ENCODE measurements around the gene TPP1.

The TPP1 gene

DNA sequence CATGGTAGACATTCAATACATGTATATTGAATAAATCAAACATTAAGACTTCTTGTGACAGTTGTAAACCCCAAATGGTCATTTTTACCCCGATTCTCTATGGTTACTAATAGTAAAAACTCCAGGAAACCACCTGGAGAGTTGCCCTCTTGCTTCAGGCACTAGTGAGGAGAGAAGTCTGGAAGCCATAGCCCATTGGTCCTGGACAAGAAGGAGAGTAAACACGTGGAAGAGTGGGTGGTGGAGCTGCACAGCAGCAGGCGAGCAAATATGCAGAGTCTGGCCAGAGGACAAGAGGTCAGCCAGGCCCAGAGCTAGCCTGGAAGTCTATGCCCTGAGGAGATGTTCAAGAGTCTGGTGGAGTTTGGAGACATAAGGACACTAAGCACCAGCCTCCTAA, 18.6 kb upstream of the TPP1 start:
- Histone ChIP-seq H3K27me3 (replicated peaks; ENCODE audit: insufficient read depth, low read length) (no peaks in the 10 kb centered on the region), H3K27ac (ENCODE audit: low read length) (no peak overlapping the region), H3K4me1 (ENCODE audit: low read length) (no peaks in the 10 kb centered on the region), H3K9me2 (replicated peaks; ENCODE audit: insufficient read depth, low read length) (no peaks in the 10 kb centered on the region), H3K4me3 (ENCODE audit: low read length) (no peak overlapping the region), H2AFZ (ENCODE audit: low read length) (no peak overlapping the region), H3K9me3 (replicated peaks; ENCODE audit: insufficient read depth, low read length) (no peaks in the 10 kb centered on the region), H4K20me1 (ENCODE audit: insufficient read depth, low read length) (no peaks in the 10 kb centered on the region), H3K36me3 (replicated peaks; ENCODE audit: insufficient read depth, low read length) (no peaks in the 10 kb centered on the region), H3K4me2 (ENCODE audit: low read depth, low read length) (no peak overlapping the region), H3K79me2 (ENCODE audit: low read length) (no peaks in the 10 kb centered on the region), H3K9ac (ENCODE audit: low read length) (no peak overlapping the region), H3F3A (ENCODE audit: insufficient read depth, low read length) (no peaks in the 10 kb centered on the region)
- TF ChIP-seq EZH2 (optimal IDR thresholded peaks at IDR 0.05; ENCODE audit: low read depth, low read length), result no peak
- TF ChIP-seq CTCF (IDR thresholded peaks at IDR 0.05; ENCODE audit: low read length), result no peak
- no peak for TF ChIP-seq EZH2phosphoT487 (IDR thresholded peaks at IDR 0.05; ENCODE audit: low read length)
- DNase-seq, result no peak

DNA sequence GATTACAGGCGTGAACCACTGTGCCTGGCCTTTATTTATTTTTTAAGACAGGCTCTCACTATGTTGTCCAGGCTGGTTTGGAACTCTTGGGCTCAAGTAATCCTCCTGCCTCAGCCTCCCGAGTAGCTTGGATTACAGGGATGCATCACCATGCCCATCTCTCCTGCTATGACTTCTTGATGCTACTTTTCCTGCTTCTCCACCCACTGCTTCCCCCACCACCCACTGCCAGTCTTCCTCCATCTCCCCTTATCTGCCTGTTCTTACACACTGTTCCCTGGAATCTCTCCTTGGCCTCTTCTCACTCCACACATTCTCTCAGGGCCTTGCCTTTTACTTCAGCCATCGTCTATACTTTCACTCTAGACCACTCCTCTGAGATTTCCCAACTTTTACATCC, 17.3 kb upstream of the TPP1 start:
- no peaks in the 10 kb centered on the region for H4K20me1 ChIP-seq (ENCODE audit: insufficient read depth, low read length)
- no peak overlapping the region for H3K4me3 ChIP-seq (ENCODE audit: low read length)
- TF ChIP-seq EZH2 (optimal IDR thresholded peaks at IDR 0.05; ENCODE audit: low read depth, low read length) (no peak), CTCF (IDR thresholded peaks at IDR 0.05; ENCODE audit: low read length) (no peak), EZH2phosphoT487 (IDR thresholded peaks at IDR 0.05; ENCODE audit: low read length) (no peak)
- H3K36me3 ChIP-seq (replicated peaks; ENCODE audit: insufficient read depth, low read length), result no peaks in the 10 kb centered on the region
- DNase-seq, result no peak
- H3K4me2 ChIP-seq (ENCODE audit: low read depth, low read length), result no peak overlapping the region
- H3K79me2 ChIP-seq (ENCODE audit: low read length), result no peaks in the 10 kb centered on the region
- H3K27me3 ChIP-seq (replicated peaks; ENCODE audit: insufficient read depth, low read length), result no peaks in the 10 kb centered on the region
- no peaks in the 10 kb centered on the region for H3F3A ChIP-seq (ENCODE audit: insufficient read depth, low read length)
- H3K9me3 ChIP-seq (replicated peaks; ENCODE audit: insufficient read depth, low read length), result no peaks in the 10 kb centered on the region
- no peak overlapping the region for H2AFZ ChIP-seq (ENCODE audit: low read length)
- H3K9ac ChIP-seq (ENCODE audit: low read length), result no peak overlapping the region
- H3K4me1 ChIP-seq (ENCODE audit: low read length), result no peaks in the 10 kb centered on the region
- H3K9me2 ChIP-seq (replicated peaks; ENCODE audit: insufficient read depth, low read length), result no peaks in the 10 kb centered on the region
- H3K27ac ChIP-seq (ENCODE audit: low read length), result no peak overlapping the region

- no peak overlapping the region for H3K27ac ChIP-seq (ENCODE audit: low read length)
- H4K20me1 ChIP-seq (ENCODE audit: insufficient read depth, low read length), result no peaks in the 10 kb centered on the region
- H3F3A ChIP-seq (ENCODE audit: insufficient read depth, low read length), result no peaks in the 10 kb centered on the region
- H3K27me3 ChIP-seq (replicated peaks; ENCODE audit: insufficient read depth, low read length), result no peaks in the 10 kb centered on the region
- no peaks in the 10 kb centered on the region for H3K9me3 ChIP-seq (replicated peaks; ENCODE audit: insufficient read depth, low read length)
- TF ChIP-seq EZH2phosphoT487 (IDR thresholded peaks at IDR 0.05; ENCODE audit: low read length) (no peak), EZH2 (optimal IDR thresholded peaks at IDR 0.05; ENCODE audit: low read depth, low read length) (no peak)
- no peak overlapping the region for H2AFZ ChIP-seq (ENCODE audit: low read length)
- H3K4me1 ChIP-seq (ENCODE audit: low read length), result no peaks in the 10 kb centered on the region
- no peak overlapping the region for H3K4me2 ChIP-seq (ENCODE audit: low read depth, low read length)
- no peak overlapping the region for H3K4me3 ChIP-seq (ENCODE audit: low read length)
- no peaks in the 10 kb centered on the region for H3K36me3 ChIP-seq (replicated peaks; ENCODE audit: insufficient read depth, low read length)
- H3K79me2 ChIP-seq (ENCODE audit: low read length), result no peaks in the 10 kb centered on the region
- no peak for DNase-seq
- no peaks in the 10 kb centered on the region for H3K9me2 ChIP-seq (replicated peaks; ENCODE audit: insufficient read depth, low read length)
- H3K9ac ChIP-seq (ENCODE audit: low read length), result no peak overlapping the region
Measured at GRCh38 chr11:6635082-6635932, 16.1 kb upstream of the TPP1 start.

DNA sequence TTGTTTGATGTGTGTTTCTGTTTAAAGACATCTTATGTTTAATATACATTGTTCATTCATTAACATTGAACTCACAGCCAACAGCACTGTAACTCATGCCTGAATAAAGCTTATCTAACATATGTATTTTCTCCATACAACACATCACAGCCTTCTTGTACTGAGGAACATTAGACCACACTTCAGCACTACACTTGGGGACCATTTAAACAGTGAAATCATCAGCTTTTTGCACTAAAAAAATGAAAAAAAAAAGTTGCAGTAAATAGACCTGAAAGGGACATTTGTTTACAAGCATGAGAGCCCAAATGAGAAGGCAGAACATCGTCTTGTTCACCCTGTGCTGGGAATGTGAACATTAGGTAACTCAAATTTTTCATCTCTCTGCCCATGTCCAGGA, 15.3 kb upstream of the TPP1 start:
- H4K20me1 ChIP-seq (ENCODE audit: insufficient read depth, low read length), result no peaks in the 10 kb centered on the region
- H3K4me3 ChIP-seq (ENCODE audit: low read length), result no peak overlapping the region
- H3K9ac ChIP-seq (ENCODE audit: low read length), result no peak overlapping the region

More for the DNA sequence above, 15.3 kb upstream of the TPP1 start:
- TF ChIP-seq EZH2 (optimal IDR thresholded peaks at IDR 0.05; ENCODE audit: low read depth, low read length) (no peak), EZH2phosphoT487 (IDR thresholded peaks at IDR 0.05; ENCODE audit: low read length) (no peak), CTCF (IDR thresholded peaks at IDR 0.05; ENCODE audit: low read length) (no peak)
- Histone ChIP-seq H3K9me2 (replicated peaks; ENCODE audit: insufficient read depth, low read length) (no peaks in the 10 kb centered on the region), H3K4me2 (ENCODE audit: low read depth, low read length) (no peak overlapping the region), H3K9me3 (replicated peaks; ENCODE audit: insufficient read depth, low read length) (no peaks in the 10 kb centered on the region), H3K27ac (ENCODE audit: low read length) (no peak overlapping the region), H3K79me2 (ENCODE audit: low read length) (no peaks in the 10 kb centered on the region), H3K36me3 (replicated peaks; ENCODE audit: insufficient read depth, low read length) (no peaks in the 10 kb centered on the region), H3K4me1 (ENCODE audit: low read length) (no peaks in the 10 kb centered on the region), H3F3A (ENCODE audit: insufficient read depth, low read length) (no peaks in the 10 kb centered on the region), H3K27me3 (replicated peaks; ENCODE audit: insufficient read depth, low read length) (no peaks in the 10 kb centered on the region), H2AFZ (ENCODE audit: low read length) (no peak overlapping the region)
- DNase-seq, result no peak
